NB4 (cell line): ENCODE results near the gene NAMPT.
"Not testable (repeated sequence)": the region's sequence is repeated elsewhere in the genome, so short reads cannot be mapped to it uniquely, and the experiment has no call there.

Experiments
- CTCF ChIP-seq: IDR thresholded peaks from one replicate; pipeline ENCODE4 v1.5.1; 2012; ENCODE audit warnings: low read depth, low read length
- MAX ChIP-seq: IDR thresholded peaks from 2 replicates; pipeline ENCODE4 v1.6.1; 2011; ENCODE audit warnings: low read depth, low read length
- MYC ChIP-seq: IDR thresholded peaks from 2 replicates; pipeline ENCODE4 v1.6.1; 2011; ENCODE audit warnings: low read depth, low read length
- POLR2A ChIP-seq: IDR thresholded peaks from 2 replicates; pipeline ENCODE4 v1.6.1; 2011; ENCODE audit warnings: mild to moderate bottlenecking; ENCODE audit not compliant: insufficient read length; ENCODE audit errors: extremely low read depth

- TF ChIP-seq CTCF, POLR2A, MAX, MYC: not testable (repeated sequence)
Observed at GRCh38 chr7:106298631-106299030, 13.8 kb upstream of the NAMPT start.
